HepG2 (cell line): ENCODE data around the gene CEACAM3. TPM values are rescaled to one million over a fixed set of nuclear protein-coding genes. Genes with fewer than 3 reads are reported as not detected.

ENCODE experiments used
- ATAC-seq: fragments of 200-7000 bp; cut with Tn5 transposase; 3 replicates; pipeline ENCODE4 v1.9.1; 2020; ENCODE audit warnings: mild to moderate bottlenecking, moderate library complexity
- BruUV-seq: library from RNA; stranded (reverse); fragments of 400-500 nt; replicated peaks from 2 replicates; lab custom pipeline; 2021; lab: Mats Ljungman, UMichigan
- CTCF ChIA-PET: fragments of 300-600 bp; formaldehyde crosslinking; extraction: SDS; loops from one replicate; lab custom pipeline; 2021; ENCODE audit warnings: low total read pairs, inconsistent platforms, low intra/inter-chr PET ratio; lab: Yijun Ruan, JAX
- POLR2A ChIA-PET: fragments of 350-600 bp; sonication (Branson Sonifier 250); formaldehyde crosslinking; loops from one replicate; lab custom pipeline; 2020; ENCODE audit warnings: antibody characterized with exemption, inconsistent platforms; lab: Yijun Ruan, JAX
- DNase-seq: peaks from one replicate; pipeline ENCODE4 v3.0.0-alpha.2; 2015; ENCODE audit warnings: low spot score
- FAIRE-seq: peaks from 3 replicates; lab custom pipeline; 2011; peaks lifted over from hg19 to GRCh38; lab: Jason Lieb, UNC
- H2AFZ ChIP-seq: one replicate; pipeline ENCODE4 v1.6.1; 2011; ENCODE audit warnings: low read length, inconsistent platforms
- H3K27ac ChIP-seq: fragments of 300-600 bp; 3 replicates; pipeline ENCODE4 v1.8.0; 2011; ENCODE audit warnings: mixed run types, mild to moderate bottlenecking, mixed read lengths, low read length, inconsistent platforms; ENCODE audit not compliant: insufficient read depth; ENCODE audit errors: extremely low read length
- H3K27me3 ChIP-seq, 2 experiments: fragments of 200-600 bp in 1 of 2; 2 replicates in 1 of 2; 3 replicates in 1 of 2; pipeline versions ENCODE4 v1.6.0 to v1.8.0; 2011; ENCODE audit warnings: low read length in 2 of 2, mild to moderate bottlenecking in 2 of 2, moderate library complexity in 2 of 2, inconsistent platforms in 1 of 2; ENCODE audit not compliant: insufficient read depth in 2 of 2, control insufficient read depth in 1 of 2
- H3K36me3 ChIP-seq, 2 experiments: fragments of 200-600 bp in 1 of 2; replicated peaks in 1 of 2; 2 replicates in 1 of 2; 3 replicates in 1 of 2; pipeline versions ENCODE4 v1.5.1 to v1.8.0; 2011; ENCODE audit warnings: low read length in 2 of 2, inconsistent platforms in 1 of 2; ENCODE audit not compliant: insufficient read depth in 2 of 2, control insufficient read depth in 1 of 2
- H3K4me1 ChIP-seq: 2 replicates; pipeline ENCODE4 v1.5.1; 2012; ENCODE audit warnings: low read length, inconsistent platforms; ENCODE audit not compliant: insufficient read depth
- H3K4me2 ChIP-seq: 2 replicates; pipeline ENCODE4 v1.6.0; 2011; ENCODE audit warnings: low read depth, low read length, inconsistent platforms
- H3K4me3 ChIP-seq, 3 experiments: fragments of 200-600 bp in 1 of 3; sonication (generic), shearing (Covaris generic) in 1 of 3; replicated peaks in 1 of 3; 2 replicates each; pipeline ENCODE4 v1.5.1; 2011 to 2016; ENCODE audit warnings: low read length in 3 of 3, inconsistent platforms in 2 of 3, low read depth in 2 of 3, mild to moderate bottlenecking in 2 of 3, control low read depth in 1 of 3, mixed read lengths in 1 of 3; ENCODE audit not compliant: insufficient read depth in 1 of 3
- H3K79me2 ChIP-seq: one replicate; pipeline ENCODE4 v1.6.1; 2011; ENCODE audit warnings: low read length, inconsistent platforms; ENCODE audit not compliant: insufficient read depth
- H3K9ac ChIP-seq: 2 replicates; pipeline ENCODE4 v1.6.0; 2011; ENCODE audit warnings: mild to moderate bottlenecking, low read depth, low read length, inconsistent platforms; ENCODE audit not compliant: insufficient read depth
- H3K9me3 ChIP-seq: 2 replicates; pipeline ENCODE4 v1.5.1; 2012; ENCODE audit warnings: mild to moderate bottlenecking, low read length
- H4K20me1 ChIP-seq: 2 replicates; pipeline ENCODE4 v1.6.0; 2011; ENCODE audit warnings: inconsistent platforms, mild to moderate bottlenecking, low read length, moderate library complexity; ENCODE audit not compliant: insufficient read depth
- KDM2A ChIP-seq: sonication (generic); formaldehyde crosslinking; IDR thresholded peaks from 2 replicates; pipeline ENCODE4 v1.4.0; 2020; ENCODE audit warnings: low read depth, missing genetic modification reagents, borderline replicate concordance
- MAFF ChIP-seq: IDR thresholded peaks from 2 replicates; pipeline ENCODE4 v1.6.1; 2011; ENCODE audit warnings: low read depth, low read length, improper control_type of control experiment
- POLR2AphosphoS5 ChIP-seq: IDR thresholded peaks from 2 replicates; pipeline ENCODE4 v1.6.1; 2012; ENCODE audit warnings: low read depth, low read length
- REXO4 ChIP-seq: sonication (generic); formaldehyde crosslinking; IDR thresholded peaks from 2 replicates; pipeline ENCODE4 v1.8.0; 2022; ENCODE audit warnings: missing genetic modification reagents, mild to moderate bottlenecking, borderline replicate concordance
- SIX1 ChIP-seq: sonication (generic); formaldehyde crosslinking; IDR thresholded peaks from 2 replicates; pipeline ENCODE4 v1.4.0; 2020; ENCODE audit warnings: missing genetic modification reagents, borderline replicate concordance
- SMARCE1 ChIP-seq: fragments of 450-650 bp; IDR thresholded peaks from 2 replicates; pipeline ENCODE4 v1.6.1; 2017; ENCODE audit warnings: borderline replicate concordance
- THAP9 ChIP-seq: sonication (generic); formaldehyde crosslinking; IDR thresholded peaks from 2 replicates; pipeline ENCODE4; 2020; ENCODE audit warnings: missing genetic modification reagents, mild to moderate bottlenecking, borderline replicate concordance
- ZBTB20 ChIP-seq: sonication (generic); formaldehyde crosslinking; IDR thresholded peaks from 2 replicates; pipeline ENCODE4 v1.8.1; 2023; ENCODE audit warnings: missing genetic modification reagents, low read depth, mild to moderate bottlenecking, borderline replicate concordance
- ZNF224 ChIP-seq: sonication (generic); formaldehyde crosslinking; IDR thresholded peaks from 2 replicates; pipeline ENCODE4 v1.5.0; 2020; ENCODE audit warnings: mild to moderate bottlenecking, missing genetic modification reagents
- ZNF672 ChIP-seq: sonication (generic); formaldehyde crosslinking; IDR thresholded peaks from 2 replicates; pipeline ENCODE4 v1.8.1; 2022; ENCODE audit warnings: missing genetic modification reagents
- WGBS: methylation state at CpG from one replicate; pipeline ENCODE4 v1.1.6; 2017; ENCODE audit warnings: low lambda C conversion rate; 5-methylcytosine and 5-hydroxymethylcytosine counted together
- in situ Hi-C: cut with HindIII; loops from 2 replicates; pipeline ENCODE4 v1.10.0; 2017; ENCODE audit warnings: low pct_unique_long_range_greater_than_20kb; ENCODE audit not compliant: extremely low pct_ligation_motif_present
- intact Hi-C: fragments of 100-400 bp; cut with micrococcal nuclease; formaldehyde crosslinking; loops from one replicate; pipeline ENCODE4 v1.10.0; 2022; ENCODE audit not compliant: unreplicated experiment
- polyA plus RNA-seq, 8 experiments: library from polyadenylated mRNA; depleted of rRNA in 3 of 8; stranded (reverse) in 7 of 8; unstranded in 1 of 8; fragments of >200 nt; fragmentation: Illumina TruSeq in 4 of 8; extraction: Trizol in 4 of 8; gene quantifications; 2 replicates each; pipeline versions ENCODE4 v1.2.1 to v1.2.3, GENCODE V29; 2011 to 2016; ENCODE audit warnings: low read depth in 4 of 8, missing spikeins in 1 of 8, mixed read lengths in 1 of 8; ENCODE audit not compliant: insufficient read depth in 1 of 8
- total RNA-seq, 5 experiments: library from RNA; depleted of rRNA; stranded (reverse); fragments of >200 nt; fragmentation: Illumina TruSeq; extraction: Trizol; gene quantifications; 2 replicates each; pipeline ENCODE4 v1.2.3, GENCODE V29; 2016; ENCODE audit warnings: low read depth in 1 of 5
- TF ChIP-seq, protein P1 (sequence below): IDR thresholded peaks from 2 replicates; pipeline ENCODE4 v1.6.1; 2018; ENCODE audit warnings: missing genetic modification reagents
- TF ChIP-seq, protein P2 (sequence below): sonication (generic); formaldehyde crosslinking; IDR thresholded peaks from 2 replicates; pipeline ENCODE4 v1.9.0; 2022; ENCODE audit warnings: missing genetic modification reagents, mild to moderate bottlenecking, borderline replicate concordance
- TF ChIP-seq, protein P3 (sequence below): sonication (generic); formaldehyde crosslinking; IDR thresholded peaks from 2 replicates; pipeline ENCODE4 v1.5.0; 2020; ENCODE audit warnings: missing genetic modification reagents
- TF ChIP-seq, protein P4 (sequence below): IDR thresholded peaks from 2 replicates; pipeline ENCODE4 v1.6.1; 2016
- TF ChIP-seq, protein P5 (sequence below): sonication (generic); formaldehyde crosslinking; IDR thresholded peaks from 2 replicates; pipeline ENCODE4 v1.4.0; 2020; ENCODE audit warnings: mild to moderate bottlenecking, missing genetic modification reagents

CEACAM3 gene
- total and polyA plus RNA-seq, 2 of the 13 experiments (the other 11 are each of a cell fraction or from before 2014, with no cell fraction given): not detected

DNA sequence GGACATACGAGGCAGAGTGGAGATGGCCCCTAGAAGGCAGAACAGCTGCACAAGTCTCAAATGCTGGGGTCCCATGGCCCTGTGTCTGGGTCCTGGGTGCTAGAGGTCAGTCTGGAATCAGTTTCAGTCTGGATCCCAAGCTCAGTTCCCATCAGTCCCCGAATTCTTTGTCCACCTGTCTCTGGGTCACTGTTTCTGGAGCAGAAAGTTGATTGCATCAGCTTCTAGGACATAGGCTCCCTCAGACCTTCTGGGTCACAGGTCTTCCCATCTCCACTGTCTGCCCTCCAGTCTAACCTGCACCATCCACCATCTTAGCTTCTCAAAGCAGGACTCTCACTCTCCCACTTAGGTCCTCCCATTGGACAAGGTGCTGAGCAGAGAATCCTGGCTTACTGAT lies 42.8 kb downstream of the CEACAM3 start (continued):
- TF ChIP-seq SIX1 (CRISPR knock-in tag): no peak
- no peak for TF ChIP-seq ZBTB20 (CRISPR knock-in tag)
- TF ChIP-seq POLR2AphosphoS5: no peak
- no peak for TF ChIP-seq THAP9 (CRISPR knock-in tag)
- TF ChIP-seq, protein P1, sequence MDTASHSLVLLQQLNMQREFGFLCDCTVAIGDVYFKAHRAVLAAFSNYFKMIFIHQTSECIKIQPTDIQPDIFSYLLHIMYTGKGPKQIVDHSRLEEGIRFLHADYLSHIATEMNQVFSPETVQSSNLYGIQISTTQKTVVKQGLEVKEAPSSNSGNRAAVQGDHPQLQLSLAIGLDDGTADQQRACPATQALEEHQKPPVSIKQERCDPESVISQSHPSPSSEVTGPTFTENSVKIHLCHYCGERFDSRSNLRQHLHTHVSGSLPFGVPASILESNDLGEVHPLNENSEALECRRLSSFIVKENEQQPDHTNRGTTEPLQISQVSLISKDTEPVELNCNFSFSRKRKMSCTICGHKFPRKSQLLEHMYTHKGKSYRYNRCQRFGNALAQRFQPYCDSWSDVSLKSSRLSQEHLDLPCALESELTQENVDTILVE (CRISPR knock-in tag): no peak
- TF ChIP-seq, protein P2, sequence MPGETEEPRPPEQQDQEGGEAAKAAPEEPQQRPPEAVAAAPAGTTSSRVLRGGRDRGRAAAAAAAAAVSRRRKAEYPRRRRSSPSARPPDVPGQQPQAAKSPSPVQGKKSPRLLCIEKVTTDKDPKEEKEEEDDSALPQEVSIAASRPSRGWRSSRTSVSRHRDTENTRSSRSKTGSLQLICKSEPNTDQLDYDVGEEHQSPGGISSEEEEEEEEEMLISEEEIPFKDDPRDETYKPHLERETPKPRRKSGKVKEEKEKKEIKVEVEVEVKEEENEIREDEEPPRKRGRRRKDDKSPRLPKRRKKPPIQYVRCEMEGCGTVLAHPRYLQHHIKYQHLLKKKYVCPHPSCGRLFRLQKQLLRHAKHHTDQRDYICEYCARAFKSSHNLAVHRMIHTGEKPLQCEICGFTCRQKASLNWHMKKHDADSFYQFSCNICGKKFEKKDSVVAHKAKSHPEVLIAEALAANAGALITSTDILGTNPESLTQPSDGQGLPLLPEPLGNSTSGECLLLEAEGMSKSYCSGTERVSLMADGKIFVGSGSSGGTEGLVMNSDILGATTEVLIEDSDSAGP (CRISPR knock-in tag): no peak

GRCh38 chr19:41843371-41843770 lies 47.0 kb downstream of the CEACAM3 start:
- Histone ChIP-seq H3K4me3 (no peak overlapping the region), H3K9ac (no peak overlapping the region), H4K20me1 (no peaks in the 10 kb centered on the region), H3K36me3 (no peaks in the 10 kb centered on the region), H3K9me3 (no peaks in the 10 kb centered on the region), H2AFZ (no peak overlapping the region), H3K4me2 (no peak overlapping the region), H3K27ac (no peak overlapping the region), H3K27me3 (peaks cover 1 to 11% of the 10 kb centered on the region in 2 experiments; a peak in 3 of 5 replicates), H3K4me1 (peaks cover 18% of the 10 kb centered on the region), H3K79me2 (no peaks in the 10 kb centered on the region)
- in situ Hi-C loops (no loop called here), intact Hi-C loops (no loop called here)
- DNase-seq (no peak), FAIRE-seq (no peak), ATAC-seq (no peak)
- WGBS: 5% methylated on average over 7 of the region's 7 CpGs
- POLR2A ChIA-PET: interaction anchor here (1.5 kb wide), 1 partner anchor 16 kb away, joined by 4 read pairs; no protein-coding TSS in a partner anchor
- CTCF ChIA-PET: no interaction called here
- no TSS peak for BruUV-seq
- TF ChIP-seq ZNF224 (no peak), KDM2A (CRISPR knock-in tag) (no peak), ZNF672 (CRISPR knock-in tag) (no peak), SMARCE1 (no peak), REXO4 (CRISPR knock-in tag) (no peak), MAFF (no peak)
- TF ChIP-seq, protein P3, sequence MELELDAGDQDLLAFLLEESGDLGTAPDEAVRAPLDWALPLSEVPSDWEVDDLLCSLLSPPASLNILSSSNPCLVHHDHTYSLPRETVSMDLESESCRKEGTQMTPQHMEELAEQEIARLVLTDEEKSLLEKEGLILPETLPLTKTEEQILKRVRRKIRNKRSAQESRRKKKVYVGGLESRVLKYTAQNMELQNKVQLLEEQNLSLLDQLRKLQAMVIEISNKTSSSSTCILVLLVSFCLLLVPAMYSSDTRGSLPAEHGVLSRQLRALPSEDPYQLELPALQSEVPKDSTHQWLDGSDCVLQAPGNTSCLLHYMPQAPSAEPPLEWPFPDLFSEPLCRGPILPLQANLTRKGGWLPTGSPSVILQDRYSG (CRISPR knock-in tag): no peak
- TF ChIP-seq, protein P4, sequence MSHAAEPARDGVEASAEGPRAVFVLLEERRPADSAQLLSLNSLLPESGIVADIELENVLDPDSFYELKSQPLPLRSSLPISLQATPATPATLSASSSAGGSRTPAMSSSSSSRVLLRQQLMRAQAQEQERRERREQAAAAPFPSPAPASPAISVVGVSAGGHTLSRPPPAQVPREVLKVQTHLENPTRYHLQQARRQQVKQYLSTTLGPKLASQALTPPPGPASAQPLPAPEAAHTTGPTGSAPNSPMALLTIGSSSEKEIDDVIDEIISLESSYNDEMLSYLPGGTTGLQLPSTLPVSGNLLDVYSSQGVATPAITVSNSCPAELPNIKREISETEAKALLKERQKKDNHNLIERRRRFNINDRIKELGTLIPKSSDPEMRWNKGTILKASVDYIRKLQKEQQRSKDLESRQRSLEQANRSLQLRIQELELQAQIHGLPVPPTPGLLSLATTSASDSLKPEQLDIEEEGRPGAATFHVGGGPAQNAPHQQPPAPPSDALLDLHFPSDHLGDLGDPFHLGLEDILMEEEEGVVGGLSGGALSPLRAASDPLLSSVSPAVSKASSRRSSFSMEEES (CRISPR knock-in tag): no peak
- TF ChIP-seq, protein P5, sequence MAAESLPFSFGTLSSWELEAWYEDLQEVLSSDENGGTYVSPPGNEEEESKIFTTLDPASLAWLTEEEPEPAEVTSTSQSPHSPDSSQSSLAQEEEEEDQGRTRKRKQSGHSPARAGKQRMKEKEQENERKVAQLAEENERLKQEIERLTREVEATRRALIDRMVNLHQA (CRISPR knock-in tag): no peak
